ENCODE results near the gene NTM. TPM values are rescaled to one million over a fixed set of nuclear protein-coding genes. Genes with fewer than 3 reads are reported as not detected.

NTM gene
- total and polyA plus RNA-seq, 2 donors (not counting 3 experiments of a cell fraction or from before 2014, with no cell fraction given): 1.00 to 1.1 TPM

GRCh38 chr11:131734871-131735270 lies 364.5 kb downstream of the NTM start:
- Histone ChIP-seq H3K27me3 (ENCODE audit: control insufficient read depth in 2 of 2, insufficient read depth in 2 of 2, low read length in 2 of 2) (no peaks in the 10 kb centered on the region), H3K36me3 (ENCODE audit: control insufficient read depth in 2 of 2, extremely low read depth in 1 of 2, insufficient read depth in 2 of 2, low read length in 2 of 2) (no peaks in the 10 kb centered on the region), H3K4me2 (ENCODE audit: insufficient read depth, low read length) (peak overlapping the region; percentile 34), H2AFZ (ENCODE audit: low read depth, low read length) (no peak overlapping the region), H3K9ac (replicated peaks; ENCODE audit: extremely low read depth, insufficient read depth, low read length) (no peak overlapping the region), H3K9me3 (replicated peaks; ENCODE audit: control insufficient read depth, insufficient read depth, low read length) (no peaks in the 10 kb centered on the region), H3K27ac (ENCODE audit: insufficient read depth, low read depth, low read length) (no peak overlapping the region), H3K79me2 (ENCODE audit: control insufficient read depth, insufficient read depth, low read length) (no peaks in the 10 kb centered on the region), H3K4me3 (replicated peaks in 1 of 3; ENCODE audit: insufficient read depth in 1 of 3, low read depth in 1 of 3, low read length in 3 of 3) (no peak overlapping the region), H4K20me1 (replicated peaks; ENCODE audit: control insufficient read depth, extremely low read depth, insufficient read depth, low read length) (no peaks in the 10 kb centered on the region), H3K9me1 (replicated peaks; ENCODE audit: control insufficient read depth, extremely low read depth, insufficient read depth, low read length) (no peaks in the 10 kb centered on the region), H3K4me1 (ENCODE audit: control insufficient read depth, extremely low read depth, insufficient read depth, low read length) (peaks cover 6% of the 10 kb centered on the region)
- DNase-seq (ENCODE audit: low read depth, low spot score) (peak; percentile 40), FAIRE-seq (no peak)
- intact Hi-C loops (cut with micrococcal nuclease): no loop called here
- dilution Hi-C loops (cut with MboI; ENCODE audit: extremely low pct_ligation_motif_present, low sequenced_read_pairs): loop anchor here (25.0 kb wide), 1 partner anchor 177 kb away; no protein-coding TSS in a partner anchor
- POLR2A ChIA-PET: no interaction called here
- no TSS peak for BruUV-seq (replicated peaks)
- CTCF ChIA-PET: interaction anchor here (0.8 to 1.8 kb wide), 6 partner anchors 40 to 392 kb away, joined by 3 to 7 read pairs (median 4); no protein-coding TSS in a partner anchor
- no peak for TF ChIP-seq POLR2A (IDR thresholded peaks at IDR 0.05; ENCODE audit: low read depth, low read length)
- TF ChIP-seq, protein P1, sequence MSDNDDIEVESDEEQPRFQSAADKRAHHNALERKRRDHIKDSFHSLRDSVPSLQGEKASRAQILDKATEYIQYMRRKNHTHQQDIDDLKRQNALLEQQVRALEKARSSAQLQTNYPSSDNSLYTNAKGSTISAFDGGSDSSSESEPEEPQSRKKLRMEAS (IDR thresholded peaks at IDR 0.05; ENCODE audit: insufficient read depth, insufficient read length): no peak
- no peak for TF ChIP-seq POLR2AphosphoS5 (IDR thresholded peaks at IDR 0.05; ENCODE audit: insufficient read depth, low read depth, low read length)
- no peak for TF ChIP-seq MYC (IDR thresholded peaks at IDR 0.05; ENCODE audit: low read depth, low read length)
- TF ChIP-seq FOS (IDR thresholded peaks at IDR 0.05; ENCODE audit: borderline replicate concordance, insufficient read depth, low read length): no peak
- no peak for TF ChIP-seq GATA2 (IDR thresholded peaks at IDR 0.05; ENCODE audit: insufficient read depth, insufficient read length, low read depth, low read length)
- no peak for TF ChIP-seq EZH2 (IDR thresholded peaks at IDR 0.05; ENCODE audit: borderline replicate concordance, low read depth, low read length, severe bottlenecking)
- no peak for TF ChIP-seq CTCF (IDR thresholded peaks at IDR 0.05; ENCODE audit: extremely low read depth in 1 of 2, insufficient read depth in 1 of 2, low read depth in 1 of 2, low read length in 2 of 2)
- no peak for TF ChIP-seq JUN (IDR thresholded peaks at IDR 0.05; ENCODE audit: borderline replicate concordance, insufficient read depth, insufficient read length, low read depth)

Measured in endothelial cell of umbilical vein (primary cell).